ENCODE results near the gene CPA4. TPM values are rescaled to one million over a fixed set of nuclear protein-coding genes. Genes with fewer than 3 reads are reported as not detected.

The CPA4 gene
- total RNA-seq, 1 experiment from 2014 or later: 22.1 TPM

DNA sequence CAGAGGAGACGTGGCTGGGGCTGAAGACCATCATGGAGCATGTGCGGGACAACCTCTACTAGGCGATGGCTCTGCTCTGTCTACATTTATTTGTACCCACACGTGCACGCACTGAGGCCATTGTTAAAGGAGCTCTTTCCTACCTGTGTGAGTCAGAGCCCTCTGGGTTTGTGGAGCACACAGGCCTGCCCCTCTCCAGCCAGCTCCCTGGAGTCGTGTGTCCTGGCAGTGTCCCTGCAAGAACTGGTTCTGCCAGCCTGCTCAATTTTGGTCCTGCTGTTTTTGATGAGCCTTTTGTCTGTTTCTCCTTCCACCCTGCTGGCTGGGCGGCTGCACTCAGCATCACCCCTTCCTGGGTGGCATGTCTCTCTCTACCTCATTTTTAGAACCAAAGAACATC, 29.7 kb downstream of the CPA4 start:
- no peaks in the 10 kb centered on the region for H3K9me2 ChIP-seq (replicated peaks; ENCODE audit: low read length)
- H3K27me3 ChIP-seq (ENCODE audit: low read length): no peaks in the 10 kb centered on the region
- no peak for TF ChIP-seq CTCF (conservative IDR thresholded peaks at IDR 0.05; ENCODE audit: low read depth, low read length)
- no peak for TF ChIP-seq EZH2 (IDR thresholded peaks at IDR 0.05; ENCODE audit: low read length, unreplicated experiment)
- no peak for TF ChIP-seq EZH2phosphoT487 (IDR thresholded peaks at IDR 0.05; ENCODE audit: borderline replicate concordance, low read length)
- H2AFZ ChIP-seq (ENCODE audit: low read length): no peak overlapping the region
- H3K36me3 ChIP-seq (ENCODE audit: low read depth, low read length): no peaks in the 10 kb centered on the region
- peak; percentile 67 for DNase-seq
- ChIA-PET CTCF (no interaction called here), POLR2A (ENCODE audit: unreplicated experiment) (no interaction called here)
- no TSS peak for BruUV-seq (replicated peaks)
- no peak overlapping the region for H3K9ac ChIP-seq (ENCODE audit: low read length)
- H3K27ac ChIP-seq (ENCODE audit: low read length): no peak overlapping the region
- ATAC-seq: peak; percentile 70
- H3K79me2 ChIP-seq (ENCODE audit: low read length): no peaks in the 10 kb centered on the region
- H3F3A ChIP-seq (ENCODE audit: low read length, unreplicated experiment): no peaks in the 10 kb centered on the region
- H3K4me2 ChIP-seq (ENCODE audit: low read length): no peak overlapping the region
- H3K4me3 ChIP-seq (ENCODE audit: low read length): no peak overlapping the region
- H3K4me1 ChIP-seq (ENCODE audit: insufficient read depth, low read length): peaks cover 6% of the 10 kb centered on the region; the same call in 1 of the 2 replicates
- intact Hi-C loops (cut with micrococcal nuclease): no loop called here
- H4K20me1 ChIP-seq (ENCODE audit: low read length): no peaks in the 10 kb centered on the region
- no peaks in the 10 kb centered on the region for H3K9me3 ChIP-seq (ENCODE audit: low read length)

DNA sequence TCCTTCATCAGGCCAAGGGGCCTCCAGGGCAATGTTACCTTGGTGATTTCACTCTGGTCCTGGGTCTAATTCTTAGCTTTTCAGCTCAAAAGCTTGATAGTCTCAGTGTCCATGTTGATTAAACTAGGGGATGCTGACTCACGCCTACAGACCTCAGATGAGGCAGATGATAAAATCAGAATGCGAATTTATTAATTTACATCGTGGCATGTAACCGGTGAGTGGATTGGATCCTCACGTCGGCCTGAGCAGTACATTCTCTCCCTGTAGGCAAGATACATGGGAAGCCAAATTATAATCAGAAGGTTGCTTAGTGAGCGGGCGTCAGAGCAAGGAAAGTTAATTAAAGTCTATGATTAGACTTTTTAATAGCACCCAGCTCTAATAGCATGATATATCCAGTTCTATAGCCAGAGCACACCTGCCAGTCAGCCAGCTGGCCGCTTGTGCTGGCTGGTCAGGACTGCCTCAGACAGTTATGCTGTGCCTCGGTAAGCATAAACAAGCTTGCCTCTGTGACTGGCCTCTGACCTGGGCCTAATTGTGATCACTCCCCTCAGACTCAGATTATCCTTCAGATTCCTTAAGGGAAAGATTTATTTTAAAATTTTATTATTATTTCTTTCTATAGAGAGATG, 31.5 kb downstream of the CPA4 start:
- H3K27me3 ChIP-seq (ENCODE audit: low read length): no peaks in the 10 kb centered on the region
- no peak for DNase-seq
- TF ChIP-seq EZH2 (IDR thresholded peaks at IDR 0.05; ENCODE audit: low read length, unreplicated experiment) (no peak), EZH2phosphoT487 (IDR thresholded peaks at IDR 0.05; ENCODE audit: borderline replicate concordance, low read length) (no peak), CTCF (conservative IDR thresholded peaks at IDR 0.05; ENCODE audit: low read depth, low read length) (no peak)
- H4K20me1 ChIP-seq (ENCODE audit: low read length): no peaks in the 10 kb centered on the region
- H3K9ac ChIP-seq (ENCODE audit: low read length): no peak overlapping the region
- H3K79me2 ChIP-seq (ENCODE audit: low read length): no peaks in the 10 kb centered on the region
- H3K4me1 ChIP-seq (ENCODE audit: insufficient read depth, low read length): peaks cover 6% of the 10 kb centered on the region; the same call in 1 of the 2 replicates
- H3K27ac ChIP-seq (ENCODE audit: low read length): no peak overlapping the region
- H3K9me3 ChIP-seq (ENCODE audit: low read length): no peaks in the 10 kb centered on the region
- ChIA-PET CTCF (no interaction called here), POLR2A (ENCODE audit: unreplicated experiment) (no interaction called here)
- H3K9me2 ChIP-seq (replicated peaks; ENCODE audit: low read length): no peaks in the 10 kb centered on the region
- H3K4me3 ChIP-seq (ENCODE audit: low read length): no peak overlapping the region
- no TSS peak for BruUV-seq (replicated peaks)
- H2AFZ ChIP-seq (ENCODE audit: low read length): no peak overlapping the region
- no peak for ATAC-seq
- no peak overlapping the region for H3K4me2 ChIP-seq (ENCODE audit: low read length)
- no peaks in the 10 kb centered on the region for H3F3A ChIP-seq (ENCODE audit: low read length, unreplicated experiment)
- intact Hi-C loops (cut with micrococcal nuclease): no loop called here
- H3K36me3 ChIP-seq (ENCODE audit: low read depth, low read length): no peaks in the 10 kb centered on the region

DNA sequence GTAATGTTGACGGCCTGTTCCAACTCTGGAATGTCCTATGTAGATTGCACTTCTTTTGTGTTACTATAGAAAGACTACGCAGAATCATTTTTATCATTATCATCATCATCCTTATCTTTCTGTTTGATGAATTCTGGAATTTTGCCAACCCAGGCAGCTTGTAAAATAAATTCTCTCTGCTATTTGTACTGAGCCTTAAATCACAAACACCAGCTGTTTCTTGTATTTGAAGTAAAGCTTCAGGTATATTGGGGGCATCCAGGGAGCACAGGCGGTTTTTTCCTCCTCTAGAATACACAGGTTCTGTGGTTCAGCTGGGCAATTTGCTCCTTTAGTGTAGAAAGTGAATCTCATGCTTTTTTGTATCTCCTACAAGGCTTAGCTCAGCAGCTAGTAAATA, 36.7 kb downstream of the CPA4 start:
- Histone ChIP-seq H3K27ac (ENCODE audit: low read length) (no peak overlapping the region), H3K4me2 (ENCODE audit: low read length) (no peak overlapping the region), H3K4me3 (ENCODE audit: low read length) (no peak overlapping the region), H4K20me1 (ENCODE audit: low read length) (no peaks in the 10 kb centered on the region), H3K9me3 (ENCODE audit: low read length) (no peaks in the 10 kb centered on the region), H3K9ac (ENCODE audit: low read length) (no peak overlapping the region), H2AFZ (ENCODE audit: low read length) (no peak overlapping the region), H3K36me3 (ENCODE audit: low read depth, low read length) (no peaks in the 10 kb centered on the region), H3K79me2 (ENCODE audit: low read length) (no peaks in the 10 kb centered on the region), H3K9me2 (replicated peaks; ENCODE audit: low read length) (no peaks in the 10 kb centered on the region), H3K27me3 (ENCODE audit: low read length) (no peaks in the 10 kb centered on the region), H3K4me1 (ENCODE audit: insufficient read depth, low read length) (no peaks in the 10 kb centered on the region), H3F3A (ENCODE audit: low read length, unreplicated experiment) (no peaks in the 10 kb centered on the region)
- no peak for ATAC-seq
- TF ChIP-seq EZH2 (IDR thresholded peaks at IDR 0.05; ENCODE audit: low read length, unreplicated experiment): no peak
- TF ChIP-seq CTCF (conservative IDR thresholded peaks at IDR 0.05; ENCODE audit: low read depth, low read length): no peak
- TF ChIP-seq EZH2phosphoT487 (IDR thresholded peaks at IDR 0.05; ENCODE audit: borderline replicate concordance, low read length): no peak
- CTCF ChIA-PET: no interaction called here
- POLR2A ChIA-PET (ENCODE audit: unreplicated experiment): no interaction called here
- no TSS peak for BruUV-seq (replicated peaks)
- intact Hi-C loops (cut with micrococcal nuclease): no loop called here
- no peak for DNase-seq

Data from PC-3 (cell line).